Activated T-cell treated with anti-CD3 and anti-CD28 coated beads, Interleukin-2, amount 50 U/mL, for 48 hours (primary cell): ENCODE data around the gene GNG7.
"Not testable (repeated sequence)": the region's sequence is repeated elsewhere in the genome, so short reads cannot be mapped to it uniquely, and the experiment has no call there.

Source experiments
- DNase-seq, 2 experiments: peaks; one replicate each; pipeline ENCODE4 v3.0.0-alpha.2; 2020

Gene GNG7

DNA sequence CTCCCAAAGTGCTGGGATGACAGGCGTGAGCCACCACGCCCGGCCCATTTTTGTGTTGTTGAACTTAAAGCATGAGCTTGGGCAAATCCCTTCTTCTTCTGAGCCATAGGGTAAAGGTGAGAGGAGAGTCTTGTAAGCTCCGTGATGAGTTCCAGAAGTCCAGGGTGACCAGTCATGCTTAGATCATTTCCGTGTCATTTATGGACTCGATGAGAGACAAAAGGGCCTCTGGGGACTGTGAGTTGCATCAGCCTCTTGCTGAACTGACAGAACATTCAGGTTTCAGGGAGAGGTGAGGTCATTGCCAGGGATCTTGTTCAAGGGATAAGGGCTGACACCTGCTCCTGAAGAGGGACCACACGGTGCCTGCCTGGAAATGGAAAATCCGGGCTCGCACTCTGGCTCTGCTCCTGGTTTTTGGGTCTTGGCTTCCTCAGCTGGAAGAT lies 173.0 kb downstream of the GNG7 start:
- DNase-seq: no peak

DNA sequence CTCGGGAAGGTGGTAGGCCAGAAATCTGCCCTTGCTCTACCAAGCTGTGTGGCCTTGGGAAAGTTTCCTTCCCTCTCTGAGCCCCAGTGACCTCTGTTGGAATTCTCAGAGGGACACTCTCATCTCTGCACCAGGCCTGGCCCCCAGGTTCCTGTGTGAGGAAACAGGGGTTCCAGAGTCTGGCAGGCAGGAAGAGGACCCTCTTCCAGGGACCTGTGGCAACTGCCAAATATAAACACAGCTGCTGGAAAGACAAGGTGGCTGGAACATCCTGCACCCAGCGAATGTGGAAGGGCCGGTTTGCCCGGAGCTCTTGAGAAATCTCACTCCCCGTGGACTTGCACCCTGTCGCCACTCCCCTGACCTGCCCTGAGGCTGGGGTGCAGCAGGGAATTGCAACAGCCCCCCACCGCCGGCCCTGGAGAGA lies 173.8 kb downstream of the GNG7 start:
- DNase-seq: no peak

DNA sequence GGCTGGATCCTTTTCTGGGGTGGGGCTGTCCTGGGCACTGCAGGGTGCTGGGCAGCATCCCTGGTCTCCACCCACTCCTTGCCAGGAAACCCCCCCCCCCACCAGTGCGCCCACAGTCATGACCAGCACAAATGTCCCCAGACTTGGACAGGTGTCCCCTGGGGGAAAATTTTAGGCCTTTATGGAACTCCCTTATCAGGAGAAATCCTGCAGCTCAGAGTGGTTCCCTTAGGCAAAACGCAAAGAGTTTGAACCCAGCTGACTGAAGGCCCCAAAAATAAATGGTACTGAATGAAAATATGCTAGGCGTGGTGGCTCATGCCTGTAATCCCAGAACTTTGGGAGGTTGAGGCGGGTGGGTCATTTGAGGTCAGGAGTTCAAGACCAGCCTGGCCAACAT lies 174.8 kb downstream of the GNG7 start:
- no peak for DNase-seq

DNA sequence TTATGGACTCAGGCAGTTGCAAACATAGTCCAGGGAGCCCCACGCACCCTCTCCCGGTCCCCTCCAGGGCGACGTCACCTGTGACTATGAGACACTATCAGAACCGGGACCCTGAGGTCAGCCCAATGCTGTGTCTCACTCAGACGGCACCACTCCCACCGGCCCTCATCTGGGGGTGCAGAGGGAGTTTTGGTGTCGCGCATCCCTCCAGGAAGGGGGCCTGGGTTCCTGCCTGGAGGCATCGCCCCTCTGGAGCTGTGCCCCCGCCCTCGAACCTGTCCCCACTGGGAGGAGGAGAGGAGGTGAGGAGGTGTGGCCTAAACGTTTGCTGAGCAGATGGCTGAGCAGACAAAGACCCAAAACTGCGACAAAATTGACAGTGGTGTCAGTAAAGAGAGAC lies 175.3 kb downstream of the GNG7 start:
- no peak for DNase-seq

DNA sequence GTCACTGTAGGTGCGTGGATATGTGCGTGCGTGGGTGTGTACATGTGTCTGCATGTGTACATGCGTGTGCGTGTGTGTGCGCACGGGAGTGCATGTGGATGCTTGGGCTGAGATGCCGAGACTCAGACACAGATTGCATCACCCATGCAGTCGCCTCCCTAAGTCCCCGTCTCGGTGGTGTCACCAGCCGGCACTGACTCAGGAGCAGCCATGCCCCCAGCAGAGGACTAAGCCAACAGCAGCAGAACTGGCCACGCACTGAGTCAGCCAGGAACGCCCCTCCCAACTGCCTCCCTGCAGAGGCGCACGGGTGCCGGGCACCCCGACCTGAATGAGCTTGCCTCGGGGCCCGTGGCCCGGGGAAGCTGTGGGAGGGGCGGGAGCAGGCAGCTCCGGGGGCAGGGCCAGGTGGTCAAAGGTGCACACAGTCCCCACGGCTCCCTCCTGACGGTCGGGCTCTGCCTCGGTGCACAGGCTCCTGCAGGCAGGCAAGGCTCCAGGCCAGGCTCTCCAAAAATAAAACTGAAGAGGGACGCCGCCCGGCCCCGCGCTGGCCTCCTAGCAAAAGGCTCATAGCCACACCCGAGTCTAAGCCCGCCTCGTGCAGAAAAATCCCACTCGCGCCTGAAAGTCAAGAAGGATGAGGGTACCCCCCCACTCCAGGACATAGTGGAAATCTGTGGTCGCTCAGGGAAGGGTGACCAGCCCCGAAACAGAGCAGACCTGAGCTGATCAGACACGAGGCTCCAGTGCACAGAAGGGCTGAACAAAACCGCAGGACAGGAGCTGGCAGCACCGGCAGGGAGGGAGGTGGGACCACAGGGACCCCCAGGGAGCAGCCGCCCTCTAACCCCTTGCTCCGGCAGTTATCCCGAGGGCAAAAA lies 177.4 kb downstream of the GNG7 start:
- no peak for DNase-seq

DNA sequence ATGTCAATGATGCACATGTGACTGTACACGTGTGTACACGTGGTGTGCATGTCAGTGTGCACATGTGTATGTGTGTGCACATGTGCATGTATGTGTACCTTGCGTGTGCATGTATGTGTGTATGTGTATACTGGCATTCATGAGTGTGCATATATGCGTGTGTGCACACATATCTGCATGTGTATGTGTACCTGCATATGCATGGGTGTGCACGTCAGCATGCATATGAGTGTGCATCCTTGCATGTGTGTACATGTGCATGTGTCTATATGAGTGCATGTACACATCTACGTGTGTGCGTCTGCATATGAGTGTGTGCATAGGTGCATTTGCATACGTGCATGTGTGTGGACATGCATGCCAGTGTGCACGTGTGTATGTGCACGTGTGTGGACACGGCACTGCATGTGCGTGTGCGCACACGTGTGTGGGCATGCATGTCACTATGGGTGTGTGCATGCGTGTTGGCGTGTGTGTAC lies 178.1 kb downstream of the GNG7 start:
- DNase-seq: no peak

DNA sequence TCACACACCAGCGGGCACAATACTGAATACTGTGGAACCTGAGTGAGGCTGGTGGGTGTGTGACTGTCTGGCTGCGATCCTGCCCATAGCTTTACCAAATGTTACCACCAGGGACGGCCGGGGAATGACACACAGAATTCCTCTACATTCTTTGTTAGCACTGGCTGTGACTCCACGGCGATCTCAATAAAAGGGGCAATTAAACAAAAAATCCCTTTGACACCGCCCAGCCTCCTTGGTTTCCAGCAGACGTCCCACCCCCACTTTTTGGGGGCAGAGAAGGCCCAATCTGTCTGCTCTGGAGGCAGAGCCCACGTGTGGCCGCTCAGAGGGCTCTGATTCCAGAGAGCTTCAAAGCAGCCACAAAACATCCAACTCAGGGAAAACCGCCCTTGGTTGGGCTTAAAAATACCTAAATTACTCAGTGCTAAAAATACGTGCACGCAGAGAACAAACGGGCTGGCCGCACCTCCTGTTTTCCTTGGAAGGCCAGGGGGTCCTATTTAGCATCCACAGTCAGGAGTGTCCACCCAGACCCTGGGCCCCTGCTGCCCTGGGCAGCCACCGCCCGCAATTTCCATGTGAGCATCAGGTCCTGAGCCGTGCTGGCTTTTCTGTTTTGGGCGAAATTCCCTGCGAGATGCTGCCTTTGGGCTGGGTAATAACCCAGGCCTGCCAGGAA lies 178.7 kb downstream of the GNG7 start:
- DNase-seq: no peak

DNA sequence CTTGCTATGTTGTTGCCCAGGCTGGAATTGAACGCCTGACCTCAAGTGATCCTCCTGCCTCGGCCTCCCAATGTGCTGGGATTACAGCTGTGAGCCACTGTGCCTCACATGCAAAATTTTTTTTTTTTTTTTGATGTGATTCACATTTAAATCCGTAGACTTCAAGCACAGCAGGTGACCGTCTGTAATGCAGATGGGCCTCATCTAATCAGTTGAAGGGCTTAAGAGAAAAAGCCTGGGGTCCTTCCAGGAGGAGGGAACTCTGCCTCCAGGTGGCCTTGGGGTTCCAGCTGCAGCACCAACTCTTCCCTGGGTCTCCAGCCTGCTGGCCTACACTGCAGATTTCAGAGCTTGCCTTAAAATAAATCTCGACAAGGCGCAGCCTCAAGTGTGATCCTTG lies 183.0 kb downstream of the GNG7 start:
- no peak for DNase-seq

DNA sequence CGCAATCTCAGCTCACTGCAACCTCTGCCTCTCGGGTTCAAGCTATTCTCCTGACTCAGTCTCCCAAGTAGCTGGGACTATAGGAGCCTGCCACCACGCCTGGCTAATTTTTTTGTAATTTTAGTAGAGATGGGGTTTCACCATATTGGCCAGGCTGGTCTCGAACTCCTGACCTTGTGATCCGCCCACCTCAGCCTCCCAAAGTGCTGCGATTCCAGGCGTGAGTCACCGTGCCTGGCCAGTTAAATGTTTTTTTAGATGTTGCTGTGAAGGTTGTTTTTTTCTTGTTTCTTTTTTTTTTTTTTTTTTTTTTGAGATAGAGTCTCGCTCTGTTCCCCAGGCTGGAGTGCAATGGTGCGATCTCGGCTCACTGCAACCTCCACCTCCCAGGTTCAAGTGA lies 183.6 kb downstream of the GNG7 start:
- not testable (repeated sequence) for DNase-seq

DNA sequence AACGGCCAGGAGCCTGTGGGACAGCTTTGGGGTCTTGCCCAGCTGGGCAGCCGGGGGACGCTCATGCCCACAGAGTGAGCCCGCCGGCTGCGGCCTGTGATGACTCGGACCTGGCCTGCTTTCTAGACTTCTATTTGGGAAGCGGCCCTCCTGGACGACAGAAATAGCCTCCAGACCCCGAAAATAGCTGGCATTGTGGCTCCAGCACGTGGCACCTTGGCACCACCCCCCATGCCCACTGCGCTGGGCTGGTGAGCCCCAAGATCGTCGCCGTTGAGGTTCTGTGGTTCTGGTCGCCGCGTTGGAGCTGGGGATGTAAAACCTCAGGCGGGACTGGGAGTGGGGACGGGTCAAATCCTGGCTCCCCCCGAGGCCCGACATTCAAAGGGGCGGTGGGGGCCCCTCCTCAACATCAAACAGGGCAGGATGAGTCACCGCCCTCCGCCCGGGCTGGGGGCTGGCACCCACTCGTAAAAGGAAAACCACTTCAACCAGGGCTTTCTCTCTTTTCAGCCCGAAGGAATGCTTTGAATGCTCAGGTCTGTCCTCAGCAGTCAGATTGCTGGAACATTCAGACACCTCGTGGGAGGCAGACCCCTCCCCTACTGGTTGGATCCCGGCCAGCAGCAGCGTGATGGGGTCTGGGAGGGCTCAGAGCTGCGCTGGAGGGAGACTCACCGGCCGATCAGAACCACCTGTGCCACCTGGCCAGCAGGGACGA lies 184.5 kb downstream of the GNG7 start:
- DNase-seq: no peak

DNA sequence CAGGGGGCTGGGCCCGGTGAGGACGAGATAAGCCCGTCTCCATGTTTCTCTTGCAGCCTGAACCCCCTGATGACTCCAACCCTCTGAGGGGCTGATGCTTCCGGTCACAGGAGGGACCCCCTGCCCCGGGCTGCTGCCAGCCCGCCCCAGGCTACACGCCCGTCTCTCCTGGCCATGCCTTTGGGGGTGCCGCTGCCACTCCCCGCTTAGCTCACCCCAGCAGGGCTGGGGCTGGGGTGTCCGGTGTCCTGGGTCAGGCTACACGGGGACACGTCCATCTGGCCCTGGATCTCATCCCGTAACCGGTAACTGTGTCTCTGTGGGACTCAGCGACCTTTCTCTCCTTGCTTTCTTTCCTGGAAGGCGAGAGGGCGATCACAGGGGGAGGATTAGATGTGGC lies 185.8 kb downstream of the GNG7 start:
- DNase-seq: no peak

DNA sequence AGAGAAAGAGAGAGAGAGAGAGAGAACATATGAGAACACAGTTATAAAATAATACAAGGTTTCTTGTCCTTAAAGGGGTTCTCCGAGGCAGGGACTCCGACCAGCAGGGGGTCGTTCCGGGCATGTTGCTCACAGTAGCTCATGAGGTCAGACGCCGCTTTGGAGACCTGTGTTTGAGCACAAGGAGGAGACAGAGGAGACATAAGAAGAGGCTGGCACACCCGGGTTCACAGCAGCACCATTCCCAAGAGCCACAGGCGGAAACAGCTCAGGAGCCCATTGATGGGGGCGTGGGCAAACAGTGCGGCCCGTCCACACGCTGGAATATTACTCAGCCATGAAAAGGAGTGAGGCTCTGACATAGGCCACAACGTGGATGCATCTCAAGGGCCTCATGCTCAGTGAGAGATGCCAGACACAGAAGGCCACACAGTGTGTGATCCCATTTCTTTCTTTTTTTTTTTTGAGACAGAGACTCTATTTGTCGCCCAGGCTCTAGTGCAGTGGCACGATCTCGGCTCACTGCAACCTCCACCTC lies 187.4 kb downstream of the GNG7 start:
- no peak for DNase-seq

DNA sequence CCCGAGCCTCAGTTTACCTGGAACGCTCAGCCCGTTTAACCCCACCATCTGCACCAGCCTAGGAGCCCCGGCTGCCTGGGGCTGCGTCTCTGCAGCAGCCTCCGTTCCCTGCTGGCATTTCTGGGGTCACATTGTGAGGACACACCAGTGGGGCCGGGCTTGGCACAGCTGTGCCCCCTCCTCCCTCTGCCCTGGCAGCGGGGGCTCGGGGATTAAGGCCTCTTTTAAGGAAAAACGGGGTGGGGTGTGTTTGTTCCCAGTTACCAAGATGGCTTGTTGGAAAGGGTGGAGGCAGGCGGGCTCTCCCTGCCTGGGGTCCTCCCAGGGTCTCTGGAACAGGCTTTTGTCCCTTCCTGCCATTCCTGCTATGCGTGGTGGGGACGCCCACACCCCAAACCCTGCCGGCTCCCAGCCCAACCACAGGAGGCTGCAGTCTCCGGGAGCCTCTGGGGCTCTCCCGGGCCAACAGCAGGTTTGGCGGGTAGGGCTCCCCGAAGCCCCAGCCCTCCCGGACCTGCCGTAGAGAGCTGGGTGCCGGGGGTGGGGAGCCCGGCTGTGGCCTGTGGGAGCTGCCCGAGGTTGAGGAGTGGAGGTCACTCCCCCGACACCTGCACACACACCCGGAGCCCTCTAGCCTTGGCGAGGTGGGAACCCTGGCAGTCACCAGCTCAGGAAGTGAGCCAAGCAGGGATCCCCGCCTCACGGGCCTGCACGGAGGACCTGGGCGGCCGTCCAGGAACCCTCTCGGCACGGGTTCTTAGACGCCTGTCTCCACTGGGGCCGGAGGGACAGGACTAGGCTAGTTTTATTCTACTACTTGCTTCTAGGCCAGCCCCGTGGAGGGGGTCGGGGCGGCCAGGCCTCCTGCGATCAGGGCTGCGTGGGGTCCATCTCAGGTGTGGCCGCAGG lies 189.7 kb downstream of the GNG7 start:
- DNase-seq: no peak

DNA sequence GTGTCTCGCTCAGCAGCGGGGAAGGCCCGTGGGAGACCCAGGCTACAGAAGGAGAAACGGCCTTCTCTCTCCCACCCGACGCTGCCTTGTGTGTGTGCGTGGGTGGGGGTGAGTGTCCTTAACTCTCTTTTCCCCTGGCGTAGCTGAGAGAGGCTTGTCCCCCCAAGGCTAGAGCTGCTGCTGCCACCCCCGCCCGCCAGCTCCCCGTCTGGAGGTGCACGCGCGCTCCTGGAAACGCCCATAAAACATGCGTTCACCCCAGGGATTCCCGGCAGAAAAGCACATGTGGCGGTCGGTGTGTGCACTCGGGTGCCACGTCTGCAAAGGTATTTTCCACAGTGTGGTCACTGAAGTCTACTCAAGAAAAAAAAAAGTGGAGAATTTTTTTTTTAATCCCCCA lies 190.5 kb downstream of the GNG7 start:
- no peak for DNase-seq

DNA sequence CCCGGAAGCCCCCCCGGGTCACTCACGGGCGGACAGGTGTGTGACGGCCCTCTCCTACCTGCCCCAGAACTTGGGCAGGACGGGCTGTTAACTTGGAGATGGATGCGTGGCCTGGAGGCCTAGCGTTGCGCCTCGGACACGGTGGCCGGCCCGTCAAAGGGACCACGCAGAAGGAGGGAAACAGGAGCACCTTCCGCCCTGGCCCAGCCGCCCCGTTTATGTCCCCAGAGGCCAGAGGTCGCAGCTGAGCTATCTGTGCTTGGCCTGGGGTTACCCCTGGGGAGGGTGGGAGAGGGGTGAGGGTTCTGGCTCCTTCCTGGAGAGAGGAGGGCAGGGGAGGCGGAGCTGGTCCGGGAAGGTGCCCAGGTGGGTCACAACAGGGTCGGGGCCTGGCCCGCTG lies 190.9 kb downstream of the GNG7 start:
- DNase-seq: no peak

DNA sequence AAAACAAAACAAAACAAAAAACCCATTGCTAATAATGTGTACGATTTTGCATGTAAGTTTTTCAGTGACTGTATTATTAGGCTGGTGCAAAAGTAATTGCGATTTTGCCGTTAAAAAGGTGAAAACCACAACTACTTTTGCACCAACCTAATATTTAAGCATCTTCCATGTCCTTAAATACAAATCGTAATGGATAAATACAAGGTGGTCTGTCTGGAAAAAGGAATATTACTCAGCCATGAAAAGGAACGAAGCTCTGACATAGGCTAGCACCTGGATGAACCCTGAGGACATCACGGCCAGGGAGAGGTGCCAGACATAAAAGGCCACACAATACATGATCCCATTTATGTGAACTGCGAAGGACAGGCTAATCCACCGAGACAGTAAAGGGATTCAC lies 193.4 kb downstream of the GNG7 start:
- DNase-seq: no peak

DNA sequence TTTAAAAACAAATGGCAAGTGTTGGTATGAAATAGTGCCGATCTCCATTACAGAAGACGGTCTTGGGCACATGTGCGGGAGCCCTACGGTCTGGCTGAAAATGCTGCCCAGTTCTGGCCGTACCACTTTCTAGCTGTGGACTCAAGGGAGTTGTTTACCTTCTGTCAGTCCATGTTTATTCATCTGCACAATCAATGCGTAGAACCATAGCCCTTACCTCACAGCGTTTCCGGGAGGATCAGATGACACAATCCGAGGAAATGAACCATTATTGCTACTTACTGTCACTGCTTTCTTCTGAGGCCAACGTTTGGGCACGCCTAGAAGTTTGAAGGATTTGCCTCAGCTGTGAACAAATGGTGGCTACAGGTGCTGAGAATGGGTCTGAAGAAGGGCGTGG lies 195.4 kb downstream of the GNG7 start:
- DNase-seq: peak; percentile 31 to 41

DNA sequence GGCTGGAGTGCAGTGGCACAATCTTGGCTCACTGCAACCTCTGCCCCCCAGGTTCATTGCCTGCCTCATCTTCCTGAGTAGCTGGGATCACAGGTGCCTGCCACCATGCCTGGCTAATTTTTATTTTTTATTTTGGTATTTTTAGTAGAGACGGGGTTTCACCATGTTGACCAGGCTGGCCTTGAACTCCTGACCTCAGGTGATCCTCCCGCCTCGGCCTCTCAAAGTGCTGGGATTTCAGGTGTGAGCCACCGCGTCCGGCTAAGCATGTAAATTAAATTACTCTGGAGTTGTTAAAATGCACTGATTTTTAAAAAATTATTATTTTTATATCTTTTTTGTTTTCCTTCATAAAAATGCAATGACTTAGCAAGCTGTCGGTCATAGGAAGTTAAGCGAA lies 195.8 kb downstream of the GNG7 start:
- not testable (repeated sequence) for DNase-seq

DNA sequence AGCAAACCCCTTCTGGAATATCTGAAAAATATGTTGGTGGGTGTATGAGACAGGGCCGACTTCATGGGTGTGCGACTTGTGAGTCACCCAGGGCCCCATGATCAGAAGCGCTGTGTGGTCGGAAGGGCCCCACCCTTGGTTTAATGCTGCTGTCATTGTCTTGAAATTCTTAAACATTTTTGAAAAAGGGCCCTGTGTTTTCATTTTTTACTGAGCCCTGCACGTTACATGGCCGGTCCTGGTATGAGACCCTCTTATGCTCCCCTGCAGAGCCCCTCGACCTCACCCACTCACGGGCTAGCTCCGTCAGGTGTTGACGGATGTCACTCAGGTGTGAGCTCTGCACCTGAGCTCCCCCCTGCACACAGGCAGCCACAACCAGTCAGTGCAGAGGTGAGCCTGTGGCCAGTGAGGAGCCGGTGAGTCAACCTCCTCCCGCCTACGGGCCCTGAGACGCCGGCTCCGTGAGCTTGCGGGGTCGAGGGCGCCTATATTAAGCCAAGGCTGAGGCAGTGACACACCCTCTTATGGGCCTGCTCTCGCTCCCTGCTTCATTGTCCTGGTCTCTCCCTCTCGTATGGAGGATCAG lies 198.9 kb downstream of the GNG7 start:
- peak; percentile 80 to 85 for DNase-seq

DNA sequence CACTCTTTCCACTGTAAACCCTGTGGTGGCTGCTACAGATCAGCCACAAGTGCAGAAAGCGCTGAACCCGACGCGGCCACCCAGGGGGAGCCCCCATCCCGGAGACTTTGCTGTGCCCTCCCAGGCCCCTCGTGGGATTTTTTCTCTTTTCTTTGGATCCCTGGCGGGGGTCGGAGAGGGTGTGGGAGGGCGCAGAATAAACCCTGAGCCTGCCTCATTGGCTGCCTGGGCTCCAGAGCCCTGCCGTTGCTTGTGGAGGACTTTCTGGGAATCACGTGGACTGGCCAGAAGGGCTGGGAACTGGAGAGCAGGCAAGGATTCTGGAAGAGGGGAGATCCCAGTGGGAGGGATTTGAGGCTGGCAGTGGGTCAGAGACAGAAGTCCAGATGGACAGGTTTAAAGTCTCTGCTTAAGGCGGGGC lies 201.6 kb downstream of the GNG7 start:
- DNase-seq: no peak

DNA sequence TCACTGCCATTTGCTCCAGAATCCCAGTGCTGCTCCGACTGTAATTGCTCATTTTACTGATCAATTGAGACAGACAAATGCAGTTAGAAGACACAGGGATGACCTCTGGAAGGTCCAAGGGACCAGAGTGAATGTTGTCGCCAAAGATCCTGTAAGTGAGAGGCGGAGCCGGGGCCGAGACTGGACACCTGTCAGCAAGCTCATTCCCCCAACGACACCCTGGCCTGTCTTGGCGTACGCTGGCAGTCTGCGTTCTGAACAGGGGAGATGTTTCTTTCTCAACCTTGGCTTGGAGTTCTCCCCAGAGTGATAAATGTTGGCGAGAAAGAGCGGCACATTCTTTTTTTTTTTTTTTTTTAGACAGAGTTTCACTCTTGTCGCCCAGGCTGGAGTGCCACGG lies 202.3 kb downstream of the GNG7 start:
- no peak for DNase-seq

DNA sequence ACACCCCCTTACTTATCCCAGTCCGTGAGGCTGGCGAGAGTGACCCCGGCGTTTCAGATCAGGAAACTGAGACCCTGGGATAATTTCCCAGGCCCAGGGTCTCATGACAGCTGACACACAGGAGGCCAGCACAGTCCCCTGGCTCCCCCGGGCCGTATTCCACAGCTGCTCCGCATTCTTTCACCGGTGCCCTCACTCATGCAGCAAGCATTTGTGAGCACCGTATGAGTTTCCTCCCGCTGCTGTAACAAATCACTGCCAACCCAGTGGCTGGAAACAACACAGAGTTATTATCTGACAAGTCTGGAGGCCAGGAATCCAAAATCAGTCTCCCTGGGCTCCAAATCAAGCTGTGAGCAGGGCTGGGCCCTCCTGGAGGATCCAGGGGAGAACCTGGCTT lies 205.3 kb downstream of the GNG7 start:
- DNase-seq: no peak
